MV-4-11 (cell line): ENCODE results near the gene DMRTA2.
"Not testable (repeated sequence)": the region's sequence is repeated elsewhere in the genome, so short reads cannot be mapped to it uniquely, and the experiment has no call there.

Experiments used
- DNase-seq: peaks from one replicate; lab custom pipeline; 2025; lab: John Stamatoyannopoulos, UW

The DMRTA2 gene

GRCh38 chr1:50423670-50424000 is 392 bp upstream of the DMRTA2 start:
- no peak for DNase-seq

DNA sequence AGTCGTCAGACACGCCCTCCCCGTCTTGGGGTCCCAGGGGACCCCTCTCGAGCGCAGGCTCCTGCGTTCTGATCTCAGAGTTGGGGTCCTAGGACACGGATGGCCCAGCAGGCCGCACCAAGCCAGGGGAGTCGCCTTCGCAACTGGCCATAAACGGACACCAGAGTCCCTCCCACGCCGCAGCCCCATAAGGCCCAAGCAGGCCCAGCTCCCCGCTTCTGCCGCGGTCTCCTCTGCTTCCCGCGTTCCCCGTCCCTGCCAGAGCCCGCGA is 633 bp downstream of the DMRTA2 start:
- DNase-seq, result no peak

DNA sequence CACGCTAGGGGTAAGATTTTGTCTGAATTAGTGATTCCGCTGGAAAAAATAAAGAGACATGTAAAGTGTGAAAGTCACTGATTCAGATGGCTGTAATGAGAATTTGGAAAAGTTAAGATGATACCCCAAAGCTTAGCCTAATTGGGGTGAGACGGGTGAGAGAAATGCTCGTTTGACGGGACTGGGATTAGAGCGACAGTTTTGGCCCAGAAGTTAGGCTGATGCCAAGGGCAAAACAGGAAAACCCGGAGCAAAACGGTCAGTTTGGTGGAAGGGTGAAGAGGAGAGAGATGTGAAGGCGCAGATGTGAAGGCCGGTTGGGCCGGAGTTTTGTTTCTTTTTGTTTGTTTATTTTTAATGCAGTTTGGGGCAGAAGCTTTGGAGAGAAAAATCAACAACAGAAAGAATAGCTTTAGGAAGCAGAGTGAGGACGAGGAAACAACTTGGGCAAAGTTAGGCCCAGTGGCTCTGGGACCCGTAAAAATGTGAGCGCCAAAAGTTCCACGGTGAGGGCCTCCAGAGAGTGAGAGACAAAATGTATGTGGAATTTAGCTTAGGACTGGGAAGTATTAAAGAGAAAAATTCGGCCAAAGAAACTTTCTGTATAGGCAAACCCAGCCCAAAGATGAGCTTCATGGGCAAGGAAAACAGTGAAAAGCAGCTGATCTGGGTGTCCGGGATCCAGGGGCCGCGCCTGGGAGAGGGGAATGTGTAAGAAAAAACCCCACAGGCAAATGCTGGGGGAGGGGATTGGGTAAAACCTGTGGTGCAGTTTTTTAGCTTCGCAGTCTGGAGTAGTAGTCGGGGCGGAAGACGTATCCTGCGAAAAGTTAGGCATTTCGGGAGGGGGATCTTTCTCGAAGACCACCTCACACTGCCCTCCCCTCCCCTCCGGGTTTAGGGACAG is 1.2 kb downstream of the DMRTA2 start:
- DNase-seq, result no peak

DNA sequence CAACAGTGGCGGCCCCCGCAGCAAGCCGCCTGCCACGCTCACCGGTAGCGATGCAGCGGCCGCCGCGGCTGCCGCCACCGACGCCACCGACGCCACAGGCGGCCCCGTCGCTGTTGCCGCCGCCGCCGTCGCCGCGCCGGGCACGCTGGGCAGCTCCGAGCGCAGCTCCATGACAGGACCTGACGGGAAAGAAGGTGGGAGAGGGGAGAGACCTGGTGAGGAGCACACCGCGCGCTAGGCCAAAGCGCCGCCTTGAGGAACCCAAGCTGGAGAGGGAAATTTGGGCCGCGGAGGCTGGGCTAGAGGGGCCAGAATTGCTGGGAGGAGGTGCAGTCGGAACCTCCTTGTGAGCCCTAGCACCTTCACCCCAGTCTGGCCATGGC is 1.9 kb downstream of the DMRTA2 start:
- no peak for DNase-seq

- no peak for DNase-seq
Observed at GRCh38 chr1:50420689-50421365, 2.4 kb downstream of the DMRTA2 start.

GRCh38 chr1:50419907-50420677 is 3.2 kb downstream of the DMRTA2 start:
- peak; percentile 0 for DNase-seq

- DNase-seq, result no peak
Observed at GRCh38 chr1:50419192-50419906, 3.9 kb downstream of the DMRTA2 start.

DNA sequence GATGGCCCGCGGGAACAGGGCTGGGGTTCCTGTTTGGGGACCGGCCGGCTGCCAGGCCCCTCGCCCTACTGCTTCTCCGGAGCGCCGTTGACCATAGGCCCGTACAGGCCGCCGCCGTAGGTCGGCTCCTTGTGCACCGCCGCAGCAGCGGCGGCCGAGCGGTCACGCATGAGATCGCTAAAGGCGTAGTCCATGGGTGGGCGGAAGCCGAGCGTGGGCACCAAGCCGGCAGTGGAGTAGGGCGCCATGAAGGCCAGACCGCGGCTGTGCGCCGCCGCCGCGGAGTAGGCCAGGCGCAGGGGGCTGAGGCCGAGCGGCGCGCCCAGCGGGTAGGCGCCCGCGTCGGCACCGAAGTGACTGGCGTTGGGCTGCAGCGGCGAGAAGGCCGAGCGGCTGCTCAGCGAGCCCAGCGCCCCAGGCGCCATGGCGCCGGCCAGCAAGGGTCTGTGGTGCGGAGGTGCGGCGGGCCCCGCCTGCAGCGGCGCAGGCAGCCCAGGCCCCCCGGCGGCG is 4.6 kb downstream of the DMRTA2 start:
- no peak for DNase-seq

GRCh38 chr1:50417946-50418599 is 5.2 kb downstream of the DMRTA2 start:
- no peak for DNase-seq

DNA sequence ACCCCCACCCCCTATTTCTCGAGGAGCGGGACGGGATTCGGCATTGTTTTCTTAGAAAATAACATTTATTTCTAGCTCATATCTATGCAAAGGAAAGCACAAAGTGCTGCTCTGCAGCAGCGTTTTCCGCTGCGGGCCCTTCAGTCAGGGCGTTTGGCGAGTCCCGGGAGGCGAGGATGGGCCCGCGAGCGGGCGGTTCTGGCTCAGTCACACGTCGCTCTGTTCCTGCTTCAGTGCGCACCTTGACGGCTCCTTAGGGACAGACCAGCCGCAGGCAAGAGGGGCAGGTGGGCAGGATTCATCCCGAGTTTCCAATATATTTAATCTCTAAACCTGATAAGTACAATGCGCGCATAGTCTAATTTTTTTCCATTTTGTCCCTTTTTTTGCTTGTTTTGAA is 5.7 kb downstream of the DMRTA2 start:
- DNase-seq, result no peak

DNA sequence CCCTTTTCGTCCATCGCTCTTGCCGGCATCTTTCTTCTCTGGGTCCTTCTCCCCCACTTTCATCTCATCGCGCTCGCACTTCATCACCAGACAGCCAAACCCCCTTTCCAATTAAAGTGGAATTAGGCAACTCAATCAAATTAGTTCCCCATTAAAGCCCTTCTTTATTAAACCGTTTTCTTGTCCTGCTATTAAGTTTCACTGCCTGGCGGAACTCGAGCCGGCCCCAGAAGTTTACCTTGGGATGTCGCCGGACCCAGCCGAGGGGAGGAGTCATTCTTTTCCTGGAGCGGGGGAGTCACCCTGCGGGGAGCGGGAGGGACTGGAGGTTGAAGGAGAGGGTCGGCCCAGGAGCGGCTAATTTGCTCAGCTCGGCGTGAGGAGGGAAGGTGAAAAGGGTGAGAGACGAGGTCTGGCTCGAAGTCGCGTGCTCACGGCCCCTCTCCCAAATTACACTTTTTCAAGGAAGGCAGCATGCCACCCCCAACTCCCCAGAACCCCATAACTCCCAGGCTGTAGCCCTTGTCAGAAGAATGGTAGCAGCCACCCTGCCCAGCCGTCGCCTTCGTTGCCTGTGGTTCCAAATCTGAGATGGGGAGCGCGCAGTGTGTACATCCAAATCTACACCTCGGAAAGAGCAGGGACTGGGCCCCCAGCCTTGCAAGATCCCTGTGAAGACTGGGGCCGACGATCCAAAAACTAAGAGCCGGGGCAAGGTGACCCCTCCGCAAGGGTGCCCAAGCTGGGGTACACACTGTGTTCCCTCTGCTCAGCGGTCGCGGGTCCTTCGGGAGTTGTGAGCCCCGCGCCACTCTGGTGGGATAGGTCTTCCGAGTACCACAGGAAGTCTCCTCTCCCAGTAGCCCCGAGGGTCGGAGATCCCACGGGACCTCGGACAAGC is 6.4 kb downstream of the DMRTA2 start:
- DNase-seq, result no peak

DNA sequence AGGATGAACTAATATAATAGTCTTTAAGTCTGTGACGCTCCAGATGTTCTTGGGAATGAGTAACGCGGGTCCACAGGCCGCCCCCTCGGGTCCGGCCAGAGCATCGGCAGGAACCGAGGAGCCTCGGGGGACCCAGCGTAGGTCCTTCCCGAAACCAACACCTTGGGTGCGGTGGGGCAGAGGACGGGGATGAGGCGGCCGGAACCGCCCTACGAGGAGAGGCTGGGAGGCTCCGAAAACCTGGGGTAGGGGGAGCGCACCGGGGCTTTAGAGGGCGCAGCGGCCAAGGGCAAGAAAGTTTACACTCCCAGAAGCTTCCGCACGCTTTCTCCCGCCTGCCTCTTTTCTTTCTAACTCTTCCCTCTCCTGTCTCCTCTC is 7.1 kb downstream of the DMRTA2 start:
- DNase-seq, result no peak

DNA sequence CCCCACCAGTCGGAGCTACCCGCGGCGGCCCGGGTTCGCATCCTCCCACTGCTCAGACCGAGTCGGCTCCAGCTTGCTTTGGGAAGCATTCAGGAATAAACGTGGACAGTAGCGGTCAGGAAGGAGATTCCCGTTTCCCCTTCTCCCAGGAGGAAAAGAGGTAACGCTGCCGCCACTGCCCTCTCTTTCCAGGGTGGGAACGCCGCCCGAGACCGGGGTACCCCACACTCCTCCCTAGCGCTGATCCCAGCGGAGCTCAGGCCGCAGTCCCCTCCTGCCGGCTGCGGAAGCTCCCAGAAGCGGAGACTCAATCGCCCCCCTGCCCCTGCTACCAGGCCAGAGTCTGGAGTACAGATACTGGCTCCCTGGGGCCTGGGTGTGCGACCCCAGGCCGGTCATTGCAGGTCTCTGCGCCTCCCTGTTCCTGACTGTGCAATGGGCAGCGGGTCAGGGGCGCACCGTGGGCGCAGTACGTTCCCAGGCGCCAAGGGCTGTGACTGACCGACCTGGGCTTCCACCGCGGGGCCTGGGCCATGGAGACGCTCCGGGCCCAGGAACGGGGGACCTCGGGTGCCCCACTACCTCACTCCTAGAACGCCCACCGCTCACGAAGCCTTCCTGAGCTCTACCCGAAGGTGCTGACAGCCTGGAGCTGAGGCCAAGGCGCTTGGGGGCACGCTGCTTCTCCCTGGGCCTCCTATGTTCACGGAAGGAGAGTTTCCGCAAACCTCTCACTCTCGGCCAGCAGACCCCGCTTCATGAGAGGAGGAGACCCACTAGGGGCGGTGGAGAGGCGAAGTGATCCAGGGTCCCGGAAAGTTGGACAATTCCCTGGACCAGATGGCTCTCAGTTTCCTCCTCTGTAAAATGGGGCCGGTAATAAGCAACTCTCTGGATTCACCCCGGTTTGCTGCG is 7.8 kb downstream of the DMRTA2 start:
- DNase-seq, result no peak

DNA sequence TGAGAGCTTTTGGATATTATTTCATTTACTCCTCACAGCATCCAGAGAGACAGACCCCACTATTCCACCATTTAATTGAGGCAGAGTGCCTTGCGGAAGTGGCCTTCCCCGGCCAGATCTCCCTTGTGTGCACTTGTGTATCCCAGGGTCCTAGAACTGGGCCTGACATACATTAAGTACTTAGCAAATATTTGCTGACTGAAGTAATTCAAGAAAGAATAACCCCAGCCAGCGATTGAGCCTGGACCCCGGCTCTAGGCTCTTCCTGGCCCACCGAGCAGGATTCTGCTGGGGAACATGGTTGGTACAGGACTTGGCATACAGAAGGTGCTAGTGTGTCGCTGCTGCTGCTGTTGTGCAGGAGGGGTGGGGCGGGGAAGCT is 8.4 kb downstream of the DMRTA2 start:
- no peak for DNase-seq

DNA sequence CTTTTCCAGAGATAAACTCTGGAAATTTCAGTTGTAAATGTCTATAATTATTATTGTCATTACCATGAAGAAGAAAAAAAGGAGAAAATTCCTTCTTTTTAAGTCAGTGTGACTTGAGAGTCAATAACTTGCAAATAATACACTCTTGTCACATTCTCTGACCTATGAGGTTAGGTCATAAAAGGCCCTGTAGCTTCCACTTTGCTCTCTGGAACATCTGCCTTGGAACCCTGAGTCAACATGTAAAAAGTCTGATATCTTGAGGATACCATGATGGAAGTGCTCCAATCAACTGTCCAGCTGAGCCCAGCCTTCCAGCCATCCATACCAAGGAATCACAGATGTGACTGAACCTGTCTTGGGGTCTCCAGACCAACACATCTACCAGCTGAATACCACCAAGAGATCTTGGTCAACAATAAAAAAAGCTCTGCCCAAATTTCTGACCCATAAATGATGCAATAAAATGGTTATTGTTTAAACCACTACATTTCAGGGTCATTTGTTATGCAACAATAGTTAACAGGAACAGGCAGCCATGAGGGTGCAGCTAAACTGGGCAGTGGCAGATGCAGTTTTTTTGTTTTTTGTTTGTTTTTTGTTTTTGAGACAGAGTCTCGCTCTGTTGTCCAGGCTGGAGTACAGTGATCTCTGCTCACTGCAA is 10.3 kb downstream of the DMRTA2 start:
- DNase-seq, result peak; percentile 57

DNA sequence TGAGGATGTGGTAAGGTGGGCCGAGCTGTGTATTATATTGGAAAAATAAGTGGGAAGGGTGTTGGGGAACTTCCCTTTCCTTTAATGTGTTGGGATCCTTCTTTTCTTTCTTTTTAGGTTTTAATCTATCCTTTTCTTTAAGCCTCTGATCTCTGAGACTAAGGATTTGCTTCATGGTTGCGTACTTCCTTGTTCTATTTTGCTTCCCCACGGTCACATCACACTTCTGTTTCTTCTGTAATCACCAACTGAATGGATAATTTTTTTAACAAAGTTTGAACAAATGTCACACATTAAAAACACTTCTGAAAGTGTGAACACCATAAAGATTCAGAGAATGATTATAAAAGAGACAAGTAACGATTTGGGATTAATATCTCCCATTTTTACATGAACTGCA is 17.4 kb downstream of the DMRTA2 start:
- no peak for DNase-seq

GRCh38 chr1:50393522-50394120 is 29.6 kb downstream of the DMRTA2 start:
- DNase-seq, result no peak

- not testable (repeated sequence) for DNase-seq
Observed at GRCh38 chr1:50381551-50381950, 41.7 kb downstream of the DMRTA2 start.

- DNase-seq, result peak; percentile 89
Observed at GRCh38 chr1:50378770-50379169, 44.5 kb downstream of the DMRTA2 start.
